ENCODE measurements around the gene GALNT2. TPM values are rescaled to one million over a fixed set of nuclear protein-coding genes. Genes with fewer than 3 reads are reported as not detected.

GALNT2 gene
- total and polyA plus RNA-seq, 2 of the 4 experiments (the other 2 are of a cell fraction), result 50.4 to 189 TPM

- no peak overlapping the region for H3K18ac ChIP-seq (ENCODE audit: low read depth, low read length)
- H4K20me1 ChIP-seq (ENCODE audit: insufficient read depth, low read length), result peaks cover 41% of the 10 kb centered on the region
- H3K27ac ChIP-seq (ENCODE audit: insufficient read depth, low read length), result no peak overlapping the region
- H3K4ac ChIP-seq (ENCODE audit: low read depth, low read length), result no peak overlapping the region
- dilution Hi-C loops (cut with HindIII; ENCODE audit: low sequenced_read_pairs, unreplicated experiment), result no loop called here
- H4K91ac ChIP-seq (ENCODE audit: insufficient read depth, low read depth, low read length), result no peak overlapping the region
- no peak overlapping the region for H4K5ac ChIP-seq (ENCODE audit: low read depth, low read length)
- H3K79me1 ChIP-seq (ENCODE audit: low read depth in 1 of 2, low read length in 2 of 2), result peaks cover 41 to 81% of the 10 kb centered on the region in 2 experiments
- no peak overlapping the region for H3K56ac ChIP-seq (ENCODE audit: extremely low read depth, insufficient read depth, low read length)
- ATAC-seq (ENCODE audit: low read depth) (no peak), DNase-seq (no peak)
- no peak overlapping the region for H2AK9ac ChIP-seq (replicated peaks; ENCODE audit: low read depth, low read length, poor library complexity)
- peaks cover 2% of the 10 kb centered on the region for H3K36me3 ChIP-seq (ENCODE audit: control insufficient read depth, insufficient read depth, low read length)
- no peak overlapping the region for H2BK20ac ChIP-seq (ENCODE audit: low read depth, low read length)
- H3K27me3 ChIP-seq (ENCODE audit: control insufficient read depth, insufficient read depth, low read length), result no peaks in the 10 kb centered on the region
- peaks cover 23% of the 10 kb centered on the region for H3K9me1 ChIP-seq (ENCODE audit: insufficient read depth, low read length)
- H4K8ac ChIP-seq (ENCODE audit: low read depth in 2 of 2, low read length in 2 of 2), result no peak overlapping the region
- H3K4me2 ChIP-seq (ENCODE audit: low read depth, low read length), result no peak overlapping the region
- 100% methylated on average over 2 of the region's 3 CpGs; no CpG with 5 or more reads in 1 of the 2 experiments for WGBS, 2 experiments (ENCODE audit: extremely low coverage in 2 of 2, insufficient read length in 1 of 2)
- in situ Hi-C loops (cut with MboI; ENCODE audit: low sequenced_read_pairs), result no loop called here
- H2AFZ ChIP-seq (replicated peaks; ENCODE audit: low read length, poor library complexity), result no peak overlapping the region
- H2AK5ac ChIP-seq (ENCODE audit: low read depth, low read length), result no peak overlapping the region
- intact Hi-C loops (cut with micrococcal nuclease), result no loop called here
- H3K9ac ChIP-seq (ENCODE audit: low read depth, low read length), result no peak overlapping the region
- no peak overlapping the region for H2BK120ac ChIP-seq (ENCODE audit: low read depth, low read length)
- no peak overlapping the region for H2BK5ac ChIP-seq (ENCODE audit: low read depth, low read length, poor library complexity, severe bottlenecking)
- H3K4me3 ChIP-seq (ENCODE audit: insufficient read depth, low read depth, low read length), result no peak overlapping the region
- H3K23ac ChIP-seq (ENCODE audit: low read depth, low read length), result 0 out of 2 replicates have a peak overlapping the region, but pooled peaks have one; percentile 4
- H3K14ac ChIP-seq (replicated peaks; ENCODE audit: low read depth, low read length), result no peak overlapping the region
- H2BK15ac ChIP-seq (ENCODE audit: low read depth, low read length), result no peak overlapping the region
- peaks cover 1% of the 10 kb centered on the region; the same call in 1 of the 2 replicates for H3K4me1 ChIP-seq (ENCODE audit: control insufficient read depth, insufficient read depth, low read length)
- ChIA-PET CTCF (no interaction called here), POLR2A (ENCODE audit: unreplicated experiment) (no interaction called here)
- TF ChIP-seq MXI1 (IDR thresholded peaks at IDR 0.05; ENCODE audit: borderline replicate concordance, low read depth, low read length), result no peak
- TF ChIP-seq USF2 (IDR thresholded peaks at IDR 0.05; ENCODE audit: low read depth, low read length), result no peak
- no peak for TF ChIP-seq RAD21 (IDR thresholded peaks at IDR 0.05; ENCODE audit: low read length)
- TF ChIP-seq RCOR1 (IDR thresholded peaks at IDR 0.05; ENCODE audit: insufficient replicate concordance, low read length), result no peak
- TF ChIP-seq CTCF (conservative IDR thresholded peaks at IDR 0.05; ENCODE audit: low read depth, low read length), result no peak
- TF ChIP-seq MAZ (IDR thresholded peaks at IDR 0.05; ENCODE audit: borderline replicate concordance, low read depth, low read length), result no peak
- no peak for TF ChIP-seq POLR2A (IDR thresholded peaks at IDR 0.05; ENCODE audit: low read depth, low read length)
- no peak for TF ChIP-seq CHD1 (IDR thresholded peaks at IDR 0.05; ENCODE audit: low read depth, low read length)
- no peak for TF ChIP-seq ELK1 (IDR thresholded peaks at IDR 0.05; ENCODE audit: borderline replicate concordance, low read depth, low read length)
- TF ChIP-seq BHLHE40 (IDR thresholded peaks at IDR 0.05; ENCODE audit: low read depth, low read length), result no peak
- TF ChIP-seq NFE2L2 (IDR thresholded peaks at IDR 0.05; ENCODE audit: low read depth, low read length), result no peak
- TF ChIP-seq CEBPB (IDR thresholded peaks at IDR 0.05; ENCODE audit: low read depth, low read length), result no peak
- TF ChIP-seq FOS (IDR thresholded peaks at IDR 0.05; ENCODE audit: low read depth, low read length), result no peak
- TF ChIP-seq SMC3 (IDR thresholded peaks at IDR 0.05; ENCODE audit: low read depth, low read length), result no peak
- no peak for TF ChIP-seq RFX5 (IDR thresholded peaks at IDR 0.05; ENCODE audit: low read depth, low read length)
- BruUV-seq (replicated peaks), result no TSS peak
- no peaks in the 10 kb centered on the region for H3K9me3 ChIP-seq (ENCODE audit: control insufficient read depth, insufficient read depth, low read length)
Measured at GRCh38 chr1:230195199-230195598, 128.2 kb downstream of the GALNT2 start.

Measured in IMR-90 (cell line).